ENCODE results near the gene VCPKMT.
"Not testable (repeated sequence)": the region's sequence is repeated elsewhere in the genome, so short reads cannot be mapped to it uniquely, and the experiment has no call there.

The VCPKMT gene

DNA sequence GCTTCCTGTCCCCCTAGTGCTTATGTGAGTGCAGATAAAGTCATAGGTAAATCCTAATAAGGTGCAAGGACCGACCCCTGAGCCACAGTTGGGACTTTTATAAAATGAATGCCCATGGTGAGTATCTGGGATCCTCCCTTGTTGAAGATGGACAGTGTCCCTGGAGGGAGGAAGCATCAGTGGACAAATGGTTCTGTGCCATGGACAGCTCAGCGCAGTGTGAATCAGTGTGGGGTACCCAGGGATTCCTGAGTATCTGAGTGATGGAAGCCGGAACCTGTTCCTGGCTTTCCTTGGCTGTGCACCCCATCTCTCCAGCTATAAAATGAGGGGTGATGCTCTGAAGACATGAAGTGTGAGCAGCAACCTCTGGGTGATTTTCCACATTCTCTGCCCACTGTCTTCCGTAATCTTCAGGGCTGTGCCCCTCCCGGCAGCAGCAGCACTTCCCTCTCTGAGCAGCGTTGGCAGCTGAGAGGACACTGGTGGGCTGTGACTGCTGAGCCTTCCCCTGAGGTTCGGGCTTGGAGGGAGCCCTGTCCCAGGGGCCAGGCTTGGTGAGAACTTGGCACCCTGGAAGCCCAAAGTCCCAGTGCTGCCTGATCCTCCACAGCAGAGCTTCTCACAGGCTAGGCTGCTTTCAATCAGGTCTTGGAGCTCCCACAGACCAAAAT lies 25.0 kb downstream of the VCPKMT start:
- no peak for DNase-seq

- DNase-seq: no peak
These were observed 27.2 kb downstream of the VCPKMT start for GRCh38 chr14:50089208-50089607.

GRCh38 chr14:50088731-50089130 lies 27.6 kb downstream of the VCPKMT start:
- no peak for DNase-seq

DNA sequence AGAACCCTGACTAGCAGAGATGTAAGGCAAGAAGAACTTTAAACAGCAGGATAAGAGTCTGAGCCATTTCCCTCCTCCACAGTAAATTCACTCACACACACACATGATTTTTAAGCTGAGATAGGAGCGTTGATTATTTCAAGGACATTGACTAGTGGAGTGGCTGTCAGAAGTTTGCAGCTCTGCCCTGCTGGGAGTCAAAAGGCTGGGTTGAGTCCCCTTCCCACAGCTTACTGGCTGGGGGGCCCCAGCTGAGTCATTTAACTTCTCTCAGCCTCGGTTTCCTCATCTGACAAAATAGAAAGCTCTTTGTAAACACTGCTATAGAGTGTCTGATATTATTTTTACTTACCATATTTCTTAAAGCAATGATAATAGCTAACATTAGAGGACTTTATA lies 28.3 kb downstream of the VCPKMT start:
- DNase-seq: no peak

- DNase-seq: no peak
These were observed 28.8 kb downstream of the VCPKMT start for GRCh38 chr14:50087341-50088116.

DNA sequence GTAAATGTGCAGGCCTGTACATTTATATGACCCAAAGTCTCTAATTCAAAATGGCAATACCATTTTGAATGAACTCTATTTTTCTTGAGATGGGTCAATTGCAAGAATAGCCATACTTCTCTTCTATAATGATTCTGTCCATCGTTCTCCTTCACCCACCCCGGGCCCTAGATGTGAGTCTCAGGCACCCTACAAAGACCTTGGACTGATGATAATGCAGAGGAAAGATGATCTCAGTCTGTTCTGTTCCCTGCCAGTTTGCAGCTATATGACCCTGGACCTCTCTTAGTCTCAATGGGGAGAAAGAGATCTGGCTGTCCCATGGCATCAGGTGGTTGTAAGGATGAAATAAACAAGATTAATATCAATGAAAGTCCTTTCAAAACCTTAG lies 30.1 kb downstream of the VCPKMT start:
- DNase-seq: no peak

DNA sequence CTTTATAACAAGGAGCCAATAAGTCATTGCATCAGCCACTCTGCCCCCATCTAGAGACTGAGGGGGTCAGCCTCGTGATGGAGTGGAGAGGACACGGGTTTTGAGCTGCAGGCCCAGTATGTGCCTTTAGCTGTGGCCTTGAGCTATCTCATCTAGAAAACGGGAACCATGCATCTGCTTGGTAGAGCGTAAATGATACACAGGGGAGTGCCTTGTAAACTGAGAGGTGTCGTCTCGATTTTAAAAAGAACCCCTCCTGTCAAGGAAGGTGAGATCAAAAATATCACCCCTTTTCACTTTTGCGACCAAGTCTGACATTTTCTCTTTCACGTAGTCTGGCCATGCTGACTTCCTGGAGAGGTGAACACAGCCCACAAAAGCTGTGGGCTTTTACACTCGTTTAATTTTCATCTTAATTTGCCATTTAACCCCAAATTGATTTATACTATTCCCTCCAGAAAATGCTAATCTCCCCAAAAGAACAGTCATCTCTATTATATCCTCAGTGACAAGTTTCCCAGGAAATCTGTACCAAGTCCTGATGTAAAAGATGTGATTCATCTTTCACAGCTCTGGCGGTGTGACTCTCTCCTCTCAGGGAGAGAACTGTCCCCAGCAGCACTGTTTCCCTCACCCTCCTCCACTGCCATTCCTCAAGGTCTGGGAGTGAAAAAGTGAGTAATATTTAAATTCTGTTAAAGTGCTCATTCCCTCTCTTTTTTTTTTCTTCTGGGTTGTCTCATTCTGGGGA lies 30.6 kb downstream of the VCPKMT start:
- DNase-seq: no peak

GRCh38 chr14:50084666-50085065 lies 31.7 kb downstream of the VCPKMT start:
- DNase-seq: no peak

GRCh38 chr14:50083467-50084337 lies 32.7 kb downstream of the VCPKMT start:
- DNase-seq: peak; percentile 21

DNA sequence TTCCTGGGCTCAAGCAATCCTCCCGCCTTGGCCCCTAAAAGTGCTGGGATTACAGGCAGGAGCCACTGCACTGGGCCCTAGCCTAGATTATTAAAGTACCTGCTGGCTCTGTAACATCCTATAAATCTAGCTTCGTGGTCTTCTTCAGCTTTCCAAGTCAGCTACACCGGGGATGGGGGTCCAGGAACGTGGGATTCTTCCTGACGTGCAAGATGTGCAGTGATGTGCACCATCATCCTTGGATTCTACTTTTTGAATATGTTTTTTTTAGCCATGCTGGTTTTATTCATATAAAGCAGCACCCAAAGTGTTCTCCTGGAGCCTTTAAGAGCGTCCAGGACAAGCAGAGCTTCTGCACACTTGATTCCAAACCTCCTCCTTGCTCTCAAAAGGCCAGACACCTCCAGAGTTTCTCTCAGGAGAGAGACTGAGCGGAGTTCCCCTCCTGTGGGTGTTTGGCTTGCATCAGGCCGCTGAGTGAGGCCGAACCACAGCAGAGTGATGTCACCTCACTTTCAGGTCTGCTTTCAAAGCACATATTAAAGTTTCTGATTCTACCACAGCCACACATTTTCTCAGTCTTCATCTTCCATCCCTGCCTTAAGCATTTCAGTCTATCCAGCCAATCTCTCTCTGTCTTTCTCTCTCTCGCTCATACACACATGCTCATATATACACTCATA lies 33.4 kb downstream of the VCPKMT start:
- no peak for DNase-seq

DNA sequence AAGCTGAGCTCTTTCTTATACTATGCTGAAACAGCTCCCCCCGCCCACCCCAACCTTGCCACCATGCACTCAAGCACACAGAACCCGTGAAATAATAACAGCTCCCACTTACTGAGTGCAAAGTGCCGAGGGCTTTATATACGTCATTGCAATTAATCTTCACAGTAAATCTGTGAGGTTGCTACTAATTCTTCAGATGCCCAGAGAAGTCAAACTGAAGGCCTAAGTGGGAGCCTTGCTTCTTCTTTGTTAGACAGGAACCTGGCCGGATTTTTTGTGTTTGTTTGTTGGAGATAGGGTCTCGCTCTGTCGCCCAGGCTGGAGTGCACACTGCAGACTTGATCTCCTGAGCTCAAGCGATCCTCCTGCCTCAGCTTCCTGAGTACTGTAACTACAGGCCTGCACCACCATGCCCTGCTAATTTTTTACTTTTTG lies 34.0 kb downstream of the VCPKMT start:
- no peak for DNase-seq

- not testable (repeated sequence) for DNase-seq
These were observed 37.3 kb downstream of the VCPKMT start for GRCh38 chr14:50079103-50079502.

DNA sequence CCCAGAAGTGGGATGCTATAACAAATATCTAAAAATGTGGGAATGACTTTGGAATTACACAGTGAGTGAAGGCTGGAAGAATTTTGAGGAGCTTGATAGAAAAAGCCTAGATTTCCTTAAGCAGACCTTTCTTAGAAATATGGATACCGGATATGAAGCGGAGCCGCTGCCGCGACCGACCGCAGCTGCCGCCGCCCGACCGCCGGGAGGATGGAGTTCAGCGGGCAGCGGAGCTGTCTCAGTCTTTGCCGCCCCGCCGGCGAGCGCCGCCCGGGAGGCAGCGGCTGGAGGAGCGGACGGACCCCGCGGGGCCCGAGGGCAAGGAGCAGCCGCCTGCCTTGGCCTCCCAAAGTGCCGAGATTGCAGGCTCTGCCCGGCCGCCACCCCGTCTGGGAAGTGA lies 42.7 kb downstream of the VCPKMT start:
- DNase-seq: not testable (repeated sequence)

GRCh38 chr14:50072395-50072794 lies 44.0 kb downstream of the VCPKMT start:
- DNase-seq: no peak

GRCh38 chr14:50070840-50071548 lies 45.4 kb downstream of the VCPKMT start:
- DNase-seq: no peak

- no peak for DNase-seq
These were observed 46.1 kb downstream of the VCPKMT start for GRCh38 chr14:50070230-50070629.

DNA sequence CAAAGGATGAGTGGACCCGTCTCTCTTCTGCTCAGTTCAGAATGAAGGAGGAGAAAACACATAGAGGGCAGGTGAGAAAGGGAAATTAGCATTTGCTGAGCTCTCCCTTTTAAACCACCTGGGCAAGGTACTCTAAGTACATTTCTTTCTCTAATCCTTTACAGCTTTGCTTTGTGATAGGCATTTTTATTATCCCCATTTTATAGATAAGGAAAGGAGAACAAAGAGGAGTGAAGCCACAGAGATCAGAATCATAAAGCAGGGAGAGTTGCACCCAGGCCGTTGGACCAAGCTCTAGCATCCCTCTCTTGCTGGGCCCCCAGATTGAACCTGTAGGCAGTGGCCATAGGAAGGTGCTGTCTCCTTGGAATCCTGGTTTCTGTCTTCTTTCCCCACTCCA lies 47.0 kb downstream of the VCPKMT start:
- no peak for DNase-seq

DNA sequence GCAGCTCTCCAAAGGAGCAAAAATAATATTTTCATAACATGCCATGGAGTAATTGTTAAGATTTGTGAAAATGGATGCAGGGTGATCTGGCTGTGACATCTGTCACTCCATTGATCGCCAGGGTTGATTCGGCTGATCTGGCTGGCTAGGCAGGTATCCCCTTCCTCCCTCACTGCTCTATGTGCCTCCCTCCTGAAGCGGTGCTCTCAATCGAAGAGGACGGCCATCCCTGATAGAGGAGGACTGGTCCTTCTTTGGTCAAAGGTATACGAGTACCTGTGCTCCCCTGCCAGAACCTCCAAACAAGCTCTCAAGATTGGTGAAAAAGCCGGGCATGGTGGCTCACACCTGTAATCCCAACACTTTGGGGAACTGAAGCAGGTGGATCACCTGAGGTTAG lies 47.9 kb downstream of the VCPKMT start:
- DNase-seq: no peak

GRCh38 chr14:50067723-50068495 lies 48.5 kb downstream of the VCPKMT start:
- peak; percentile 27 for DNase-seq

- no peak for DNase-seq
These were observed 50.8 kb downstream of the VCPKMT start for GRCh38 chr14:50065583-50065982.

GRCh38 chr14:50064993-50065392 lies 51.4 kb downstream of the VCPKMT start:
- no peak for DNase-seq

Data from amniotic stem cell (primary cell).